Esophagus squamous epithelium (tissue), 4 donors: Measurements from ENCODE around the gene ZNF644.

Experiments used
- POLR2A ChIP-seq, 4 donors: fragments of 450-650 bp; IDR thresholded peaks; one replicate each; pipeline ENCODE4 v1.6.1; 2017; ENCODE audit warnings: antibody characterized with exemption in 4 of 4, mild to moderate bottlenecking in 4 of 4, moderate library complexity in 3 of 4
- TF ChIP-seq, protein P1 (sequence below), 6 experiments: fragments of 450-650 bp in 4 of 6; fragments of 200-600 bp in 2 of 6; sonication (generic) in 2 of 6; IDR thresholded peaks; one replicate each; pipeline ENCODE4 v1.5.1; 2016 to 2019; ENCODE audit warnings: antibody characterized with exemption in 6 of 6, mild to moderate bottlenecking in 4 of 6, moderate library complexity in 4 of 6

DNA sequence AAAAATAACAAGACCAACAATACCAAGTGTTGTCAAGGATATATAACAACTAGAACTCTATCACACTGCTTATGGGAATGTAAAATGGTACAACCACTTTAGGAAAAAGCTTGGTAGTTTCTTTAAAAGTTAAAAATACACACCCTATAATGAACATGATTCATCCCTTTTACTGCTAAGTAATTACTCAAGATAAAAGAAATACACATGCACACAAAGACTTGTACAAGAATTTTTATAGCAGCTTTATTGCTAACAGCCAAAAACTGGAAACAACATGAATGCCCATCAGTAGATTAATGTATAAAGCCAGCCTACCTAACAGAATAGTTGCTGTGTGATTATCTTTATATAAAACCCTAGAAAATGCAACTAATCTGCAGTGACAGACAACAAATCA, 10.5 kb upstream of the ZNF644 start:
- TF ChIP-seq, protein P1, sequence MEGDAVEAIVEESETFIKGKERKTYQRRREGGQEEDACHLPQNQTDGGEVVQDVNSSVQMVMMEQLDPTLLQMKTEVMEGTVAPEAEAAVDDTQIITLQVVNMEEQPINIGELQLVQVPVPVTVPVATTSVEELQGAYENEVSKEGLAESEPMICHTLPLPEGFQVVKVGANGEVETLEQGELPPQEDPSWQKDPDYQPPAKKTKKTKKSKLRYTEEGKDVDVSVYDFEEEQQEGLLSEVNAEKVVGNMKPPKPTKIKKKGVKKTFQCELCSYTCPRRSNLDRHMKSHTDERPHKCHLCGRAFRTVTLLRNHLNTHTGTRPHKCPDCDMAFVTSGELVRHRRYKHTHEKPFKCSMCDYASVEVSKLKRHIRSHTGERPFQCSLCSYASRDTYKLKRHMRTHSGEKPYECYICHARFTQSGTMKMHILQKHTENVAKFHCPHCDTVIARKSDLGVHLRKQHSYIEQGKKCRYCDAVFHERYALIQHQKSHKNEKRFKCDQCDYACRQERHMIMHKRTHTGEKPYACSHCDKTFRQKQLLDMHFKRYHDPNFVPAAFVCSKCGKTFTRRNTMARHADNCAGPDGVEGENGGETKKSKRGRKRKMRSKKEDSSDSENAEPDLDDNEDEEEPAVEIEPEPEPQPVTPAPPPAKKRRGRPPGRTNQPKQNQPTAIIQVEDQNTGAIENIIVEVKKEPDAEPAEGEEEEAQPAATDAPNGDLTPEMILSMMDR (IDR thresholded peaks at IDR 0.05), result no peak
- TF ChIP-seq POLR2A (IDR thresholded peaks at IDR 0.05), result no peak
